Right kidney (tissue), 1 donor: ENCODE measurements around the gene PARP8.
"Not testable (repeated sequence)": the region's sequence is repeated elsewhere in the genome, so short reads cannot be mapped to it uniquely, and the experiment has no call there.

Experiments used
- DNase-seq: peaks from one replicate; pipeline ENCODE4 v3.0.0-alpha.2; 2016

The PARP8 gene

DNA sequence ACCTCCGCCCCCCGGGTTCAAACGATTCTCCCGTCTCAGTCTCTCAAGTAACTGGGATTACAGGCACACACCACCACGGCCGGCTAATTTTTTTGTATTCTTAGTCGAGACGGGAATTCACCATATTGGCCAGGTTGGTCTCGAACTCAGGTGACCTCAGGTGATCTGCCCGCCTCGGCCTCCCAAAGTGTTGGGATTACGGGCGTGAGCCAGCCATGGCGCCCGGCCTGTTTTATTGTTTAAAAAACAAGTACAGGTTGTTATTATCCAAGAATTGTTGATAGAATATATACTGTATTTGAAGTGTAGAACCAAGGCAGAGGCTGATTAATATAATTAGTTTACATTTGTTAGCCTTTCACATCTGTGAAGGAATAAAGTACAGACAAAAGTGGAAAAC is 8.9 kb downstream of the PARP8 start:
- DNase-seq: no peak

DNA sequence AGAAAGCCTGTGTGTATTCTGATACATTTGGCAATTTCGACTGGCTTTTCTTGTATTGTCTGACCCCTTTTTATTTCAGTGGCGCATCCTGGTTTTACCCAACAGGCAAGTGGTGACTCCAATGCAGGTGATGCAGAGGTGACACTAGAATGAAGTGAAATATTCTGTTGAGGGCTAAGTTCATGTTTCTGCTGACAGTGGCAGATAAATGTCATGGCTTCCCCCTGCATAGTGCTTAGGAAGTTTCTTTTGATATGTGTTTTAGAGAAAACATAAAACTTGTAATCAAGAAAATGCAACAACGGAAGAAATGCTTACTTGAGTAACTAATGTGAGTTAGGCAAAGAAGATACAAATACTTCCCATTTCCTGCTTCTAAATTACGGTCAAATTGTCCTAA is 13.1 kb downstream of the PARP8 start:
- not testable (repeated sequence) for DNase-seq

DNA sequence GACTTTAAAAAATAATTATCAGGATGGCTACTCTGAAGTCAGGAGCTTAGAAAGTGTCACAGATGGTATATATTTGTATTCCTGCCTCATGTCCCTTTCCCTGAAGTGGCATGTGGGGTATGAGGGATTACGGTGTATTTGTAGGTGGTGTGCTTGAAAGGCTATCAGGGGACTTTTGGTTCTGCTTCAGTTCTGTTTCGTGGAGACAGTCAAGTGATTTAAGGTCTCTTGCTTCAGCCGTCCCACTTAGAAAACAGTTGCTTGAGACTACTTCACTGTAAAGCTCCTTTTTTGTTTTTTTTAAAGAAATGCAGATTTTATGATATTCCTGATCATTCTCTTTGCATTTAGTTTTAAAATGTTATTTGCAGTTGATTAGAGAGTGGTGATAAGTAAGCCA is 18.3 kb downstream of the PARP8 start:
- no peak for DNase-seq

DNA sequence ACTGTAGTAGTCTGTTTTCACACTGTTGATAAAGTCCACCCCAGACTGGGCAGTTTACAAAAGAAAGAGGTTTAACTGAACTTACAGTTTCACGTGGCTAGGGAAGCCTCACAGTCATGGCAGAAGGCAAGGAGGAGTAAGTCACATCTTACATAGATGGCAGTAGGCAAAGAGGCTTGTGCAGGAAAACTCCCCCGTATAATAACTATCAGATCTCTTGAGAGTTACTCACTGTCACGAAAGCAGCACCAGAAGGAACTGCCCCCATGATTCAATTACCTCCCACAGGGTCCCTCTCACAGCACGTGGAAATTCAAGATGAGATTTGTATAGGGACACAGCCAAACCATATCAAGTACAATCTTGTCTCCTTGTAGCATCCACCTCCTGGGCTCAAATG is 21.1 kb downstream of the PARP8 start:
- no peak for DNase-seq

DNA sequence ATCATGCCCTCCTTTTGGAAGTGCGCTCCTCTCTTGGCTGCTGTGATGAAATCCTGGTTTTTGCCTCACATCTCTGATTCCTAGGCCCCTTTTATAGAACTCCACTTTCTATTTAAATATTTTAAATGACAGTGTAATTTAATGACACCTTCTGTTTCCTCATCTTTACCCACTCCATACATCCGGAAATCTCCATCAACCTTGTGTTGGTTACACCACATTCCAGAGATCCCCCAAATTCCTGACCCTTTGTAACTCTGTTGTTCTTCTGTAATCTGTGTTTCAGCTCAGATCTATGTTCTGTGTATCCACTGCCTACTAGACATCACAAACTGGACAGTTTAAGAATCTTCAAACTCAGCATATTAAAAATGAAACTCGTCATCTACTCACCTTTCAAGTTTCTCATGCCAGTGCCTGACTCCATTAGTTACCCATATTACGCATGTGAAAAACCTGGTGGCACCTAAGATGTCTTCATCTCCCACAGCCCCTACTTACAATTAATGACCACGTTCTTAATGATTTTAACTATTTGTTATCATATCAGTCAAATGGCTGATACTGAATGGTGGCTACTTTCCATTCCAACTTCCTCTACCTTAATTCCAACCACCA is 25.1 kb downstream of the PARP8 start:
- no peak for DNase-seq

DNA sequence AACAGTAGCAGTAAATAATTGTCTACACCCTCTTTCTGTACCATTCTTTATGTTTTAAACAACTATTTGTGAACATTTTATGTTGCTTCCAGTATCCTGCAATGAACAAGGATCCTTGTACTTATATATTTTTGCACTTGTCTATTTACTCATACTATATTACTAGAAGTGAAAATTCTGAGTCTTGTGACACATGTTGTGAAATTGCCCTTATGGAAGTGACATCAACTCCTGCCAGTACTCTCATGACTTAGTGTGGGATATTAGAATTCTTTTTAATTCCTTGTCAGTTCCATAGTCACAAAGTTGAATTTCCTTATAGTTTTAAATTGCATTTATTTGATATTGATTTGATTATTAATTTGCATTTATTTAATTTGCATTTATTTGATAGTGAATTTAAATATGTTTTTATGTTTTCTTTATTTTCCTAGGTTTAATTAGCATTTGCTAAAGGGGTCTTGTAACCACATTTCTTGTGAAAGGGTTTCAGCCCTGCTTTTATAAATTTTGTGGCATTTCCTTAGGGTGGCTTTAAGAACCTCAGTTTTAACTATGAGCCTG is 27.7 kb downstream of the PARP8 start:
- DNase-seq: no peak

DNA sequence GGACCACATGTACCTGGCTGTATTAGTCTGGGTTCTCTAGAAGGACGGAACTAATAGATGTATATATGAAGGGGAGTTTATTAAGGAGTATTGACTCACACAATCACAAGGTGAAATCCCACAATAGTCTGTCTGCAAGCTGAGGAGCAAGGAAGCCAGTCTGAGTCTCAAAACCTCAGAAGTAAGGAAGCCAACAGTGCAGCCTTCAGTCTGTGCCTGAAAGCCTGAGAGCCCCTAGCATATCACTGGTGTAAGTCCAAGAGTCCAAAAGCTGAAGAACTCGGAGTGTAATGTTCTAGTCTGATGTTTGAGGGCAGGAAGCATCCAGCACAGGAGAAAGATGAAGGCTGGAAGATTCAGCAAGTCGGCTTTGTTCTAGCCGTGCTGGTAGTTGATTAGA is 28.2 kb downstream of the PARP8 start:
- DNase-seq: not testable (repeated sequence)

DNA sequence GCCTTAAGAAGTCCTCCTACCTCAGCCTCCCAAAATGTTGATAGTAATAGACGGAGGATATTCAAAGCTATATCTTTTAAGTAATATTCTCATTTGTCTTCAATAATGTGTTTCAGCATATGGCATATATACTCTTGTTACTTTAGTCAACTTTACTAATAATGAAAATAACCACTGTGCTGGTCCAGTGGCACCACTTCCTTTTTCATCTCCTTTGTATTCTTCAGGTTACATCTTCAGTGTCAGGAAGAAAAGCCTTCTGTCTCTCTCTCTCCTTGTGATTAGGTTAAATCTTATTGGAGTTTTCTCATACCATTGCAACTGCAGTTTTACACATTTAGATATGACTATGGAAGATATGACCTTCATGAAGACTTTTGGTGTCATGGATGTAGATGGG is 31.3 kb downstream of the PARP8 start:
- no peak for DNase-seq

DNA sequence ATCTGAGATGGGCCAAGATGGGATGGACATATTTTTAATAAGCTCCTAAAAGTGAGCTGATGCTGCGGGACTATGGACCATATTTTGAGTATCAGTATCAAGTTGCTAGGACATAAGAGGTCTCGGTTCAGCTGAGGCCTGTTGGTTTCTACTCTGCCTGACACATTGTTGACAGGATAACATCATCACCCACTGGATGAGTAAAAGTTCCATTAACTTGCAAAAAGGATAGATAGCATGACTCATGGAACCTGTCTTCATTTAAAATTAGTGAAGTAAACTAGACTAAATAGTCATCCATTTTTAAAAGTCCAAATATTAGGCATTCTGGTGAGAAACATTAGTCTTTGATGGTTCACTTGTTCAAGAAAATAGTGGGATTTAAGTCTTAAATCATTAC is 33.3 kb downstream of the PARP8 start:
- DNase-seq: no peak

DNA sequence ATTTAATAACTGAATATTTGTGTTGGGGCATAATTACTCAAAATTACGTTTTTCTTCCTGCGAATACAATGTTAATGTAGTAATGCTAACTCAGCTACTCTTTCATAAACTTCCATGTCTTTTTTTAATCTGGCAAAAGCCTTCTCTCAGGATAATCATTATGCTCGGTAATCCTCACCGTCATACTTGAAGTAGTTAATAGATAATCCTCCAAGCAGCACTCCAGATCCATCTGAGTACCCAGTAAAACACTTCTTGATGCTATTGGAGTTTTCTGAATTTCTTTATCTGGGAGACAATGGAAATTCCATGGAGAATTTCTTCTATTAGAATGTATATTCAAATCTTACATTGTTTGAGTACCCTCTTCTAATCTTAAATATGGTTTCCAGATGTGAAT is 34.3 kb downstream of the PARP8 start:
- no peak for DNase-seq

DNA sequence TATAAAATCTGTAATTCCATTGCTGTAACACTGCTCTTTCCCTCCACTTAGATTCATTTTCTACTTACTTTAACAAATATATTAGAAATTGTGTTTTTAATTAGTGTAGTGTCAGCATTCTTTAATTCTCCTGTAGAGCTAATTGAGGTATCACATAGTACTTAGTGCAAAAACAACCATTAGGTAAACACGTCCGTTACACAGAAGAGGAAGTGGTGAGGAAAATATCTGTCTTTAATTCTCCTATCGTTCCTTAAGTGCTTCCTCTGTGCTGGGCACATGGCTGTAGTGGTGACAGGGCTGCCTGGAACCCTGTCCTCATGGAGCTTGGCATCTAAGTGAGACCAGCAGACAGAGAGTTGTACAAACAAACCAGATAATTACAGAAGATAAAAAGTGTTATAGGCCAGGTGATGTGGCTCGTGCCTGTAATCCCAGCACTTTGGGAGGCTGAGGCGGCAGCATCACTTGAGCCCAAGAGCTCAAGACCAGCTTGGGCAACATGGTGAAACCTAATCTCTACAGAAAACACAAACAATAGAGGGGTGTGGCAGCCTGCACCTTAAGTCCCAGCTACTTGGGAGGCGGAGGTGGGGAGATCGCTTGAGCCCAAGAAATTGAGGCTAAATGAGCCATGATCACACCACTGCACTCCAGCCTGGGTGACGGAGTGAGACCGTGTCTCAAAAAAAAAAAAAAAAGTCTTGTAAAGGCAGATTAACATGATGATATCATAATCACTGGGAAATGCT is 36.4 kb downstream of the PARP8 start:
- no peak for DNase-seq

DNA sequence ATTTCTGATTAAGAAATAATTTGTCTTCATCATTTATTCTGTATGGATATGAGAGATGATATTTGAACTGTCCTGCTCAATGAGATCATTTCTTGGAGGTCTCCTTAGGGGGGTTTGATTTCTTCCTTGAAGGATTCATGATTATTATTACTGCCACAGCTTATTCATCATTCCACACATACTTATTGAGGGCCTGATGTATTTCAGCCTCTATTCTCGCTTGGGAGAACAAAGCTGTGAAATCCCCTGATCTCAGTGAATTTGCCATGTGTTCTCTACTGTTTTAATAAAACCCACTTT is 36.9 kb downstream of the PARP8 start:
- no peak for DNase-seq

DNA sequence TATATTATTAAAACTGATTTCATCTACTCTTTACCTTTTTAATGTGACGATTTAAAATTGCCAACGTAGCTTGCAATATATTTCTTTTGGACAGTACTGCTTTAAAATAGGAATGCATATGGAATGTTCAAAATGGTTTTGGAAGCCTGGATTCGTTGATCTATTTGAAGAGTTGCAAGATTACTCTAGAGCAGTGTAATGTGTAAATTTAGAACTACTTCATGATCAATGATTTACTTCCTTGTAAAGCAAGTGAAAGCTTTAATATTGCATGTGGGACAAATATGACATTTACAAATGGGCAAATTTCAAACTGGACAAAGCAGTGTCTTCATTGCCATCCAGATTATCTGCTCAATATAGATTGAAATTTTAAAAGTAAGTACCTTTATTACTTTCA is 38.3 kb downstream of the PARP8 start:
- DNase-seq: no peak

DNA sequence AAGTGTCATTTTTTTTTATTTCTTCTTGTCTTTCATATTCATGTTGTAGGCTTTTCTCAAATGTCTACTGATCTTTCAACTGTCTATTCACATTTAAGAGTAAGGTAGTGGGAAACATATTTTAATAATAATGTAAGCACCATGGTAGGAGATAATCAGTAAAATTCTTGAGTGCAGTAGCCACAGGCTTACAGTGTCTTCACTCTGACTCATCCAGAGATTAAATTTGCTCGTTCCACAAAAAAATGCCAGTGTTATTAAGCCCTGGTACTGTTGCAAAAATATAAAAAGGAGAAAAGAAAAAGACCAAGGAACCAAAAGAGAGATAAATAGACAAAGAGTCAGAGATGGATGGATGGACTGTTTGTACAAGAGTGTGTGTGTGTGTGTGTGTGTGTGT is 43.0 kb downstream of the PARP8 start:
- no peak for DNase-seq

DNA sequence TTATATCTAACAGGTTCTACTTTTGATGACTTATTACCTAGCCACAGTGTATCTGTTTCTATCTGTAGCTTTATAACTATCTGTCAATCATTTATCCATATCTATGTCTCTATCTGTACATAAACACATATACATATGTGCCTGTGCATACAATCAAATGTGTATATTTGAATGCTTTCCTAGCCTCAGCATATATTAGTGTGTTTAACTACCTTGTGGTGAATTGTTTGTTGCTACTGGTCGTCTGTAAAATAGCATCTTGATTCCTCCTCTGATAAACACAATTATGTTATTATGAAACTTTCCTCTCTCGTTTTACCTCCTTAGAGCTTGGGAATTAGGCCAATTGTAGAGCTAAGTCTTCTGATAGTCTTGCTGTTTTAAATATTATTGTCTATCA is 44.4 kb downstream of the PARP8 start:
- no peak for DNase-seq

DNA sequence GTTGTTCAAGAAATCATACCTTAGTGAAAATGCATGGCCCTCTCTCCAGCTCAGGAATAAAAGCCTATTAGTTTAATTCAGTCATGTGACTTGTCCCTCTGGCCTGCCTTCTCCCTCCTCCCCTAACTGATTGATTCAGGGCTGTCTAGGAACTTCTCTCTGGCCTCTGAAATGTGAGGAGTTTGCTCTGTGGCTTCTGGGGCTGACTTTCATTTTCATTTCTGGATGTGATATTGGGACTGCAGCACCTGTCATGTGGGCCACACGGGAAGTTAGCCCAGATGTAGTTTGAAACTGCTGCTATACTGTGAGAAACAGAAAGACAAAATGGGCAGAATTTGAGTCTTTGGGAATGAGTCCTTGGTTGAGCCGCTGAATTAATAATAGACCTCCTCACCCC is 44.8 kb downstream of the PARP8 start:
- no peak for DNase-seq

DNA sequence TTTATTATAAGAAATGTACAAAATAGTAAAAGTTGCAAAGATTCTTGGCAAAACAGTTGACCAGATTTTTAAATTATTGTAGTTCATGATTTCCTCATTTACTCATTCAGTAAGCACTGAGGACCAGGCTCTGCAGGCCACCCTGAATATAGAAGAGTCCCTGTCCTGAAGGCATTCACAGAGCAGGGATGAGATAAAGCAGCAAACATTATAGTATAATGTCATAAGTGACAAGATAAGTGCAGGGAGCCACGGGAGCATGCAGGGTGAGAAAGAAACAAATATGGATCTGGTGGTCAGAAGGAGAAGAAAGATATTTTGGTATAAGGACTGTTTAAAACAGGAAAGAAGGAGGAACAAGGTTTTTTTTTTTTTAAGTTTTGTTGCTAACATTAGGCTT is 46.0 kb downstream of the PARP8 start:
- no peak for DNase-seq

DNA sequence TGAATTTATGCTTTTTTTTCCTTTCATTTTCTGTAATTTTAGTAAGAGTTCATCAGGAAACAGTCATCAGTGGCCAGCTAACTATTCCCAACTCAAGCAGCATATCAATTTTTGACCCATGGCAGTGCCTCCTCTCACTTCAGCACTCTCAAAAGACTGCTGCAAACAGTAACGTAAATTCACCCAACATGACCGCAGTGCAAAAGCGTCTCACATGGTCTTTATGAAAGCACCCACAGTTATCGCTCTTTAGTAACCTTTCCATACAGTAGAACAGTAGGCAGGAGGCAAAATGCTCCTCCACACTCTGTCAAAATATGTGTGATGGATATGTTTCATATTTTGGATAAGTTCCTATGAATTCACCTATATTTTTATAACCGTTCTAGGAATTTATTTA is 48.6 kb downstream of the PARP8 start:
- DNase-seq: no peak

DNA sequence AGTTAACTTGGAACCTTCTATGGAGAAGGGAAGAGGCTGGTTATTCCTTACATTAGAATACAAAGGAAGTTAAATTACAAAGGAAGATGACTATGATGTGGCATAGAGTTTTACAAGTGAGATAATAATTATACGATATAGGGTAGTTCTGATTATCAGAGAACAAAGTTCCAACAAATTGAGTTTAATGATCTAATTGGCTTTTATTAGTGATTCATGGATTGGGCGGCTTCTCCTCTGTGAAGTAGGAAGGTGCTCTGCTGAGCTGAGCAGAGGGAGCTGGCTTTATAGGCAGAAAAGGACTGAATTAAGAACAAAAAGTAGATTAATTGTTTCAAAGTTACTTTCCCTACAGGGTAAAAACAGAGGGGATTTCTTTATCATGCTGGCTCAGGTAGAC is 49.7 kb downstream of the PARP8 start:
- DNase-seq: no peak

DNA sequence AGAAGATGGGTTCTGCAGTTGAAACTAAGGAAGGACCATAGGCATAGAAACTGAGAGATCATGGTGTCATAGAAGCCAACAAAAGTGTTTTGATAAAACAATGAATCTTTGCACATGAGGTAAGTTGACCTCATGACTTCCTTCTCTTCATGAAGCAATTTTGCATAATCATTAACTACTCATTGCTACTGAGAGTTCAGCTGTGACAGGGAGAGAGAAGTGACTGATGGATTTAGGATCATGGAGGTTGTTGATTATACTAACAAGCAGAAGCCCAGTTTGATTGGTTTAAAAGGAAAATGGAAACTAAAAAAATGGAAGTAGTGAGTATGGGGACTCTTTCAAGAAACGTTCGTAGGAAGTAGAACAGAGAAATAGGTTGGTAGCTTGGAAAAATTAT is 51.2 kb downstream of the PARP8 start:
- DNase-seq: no peak

DNA sequence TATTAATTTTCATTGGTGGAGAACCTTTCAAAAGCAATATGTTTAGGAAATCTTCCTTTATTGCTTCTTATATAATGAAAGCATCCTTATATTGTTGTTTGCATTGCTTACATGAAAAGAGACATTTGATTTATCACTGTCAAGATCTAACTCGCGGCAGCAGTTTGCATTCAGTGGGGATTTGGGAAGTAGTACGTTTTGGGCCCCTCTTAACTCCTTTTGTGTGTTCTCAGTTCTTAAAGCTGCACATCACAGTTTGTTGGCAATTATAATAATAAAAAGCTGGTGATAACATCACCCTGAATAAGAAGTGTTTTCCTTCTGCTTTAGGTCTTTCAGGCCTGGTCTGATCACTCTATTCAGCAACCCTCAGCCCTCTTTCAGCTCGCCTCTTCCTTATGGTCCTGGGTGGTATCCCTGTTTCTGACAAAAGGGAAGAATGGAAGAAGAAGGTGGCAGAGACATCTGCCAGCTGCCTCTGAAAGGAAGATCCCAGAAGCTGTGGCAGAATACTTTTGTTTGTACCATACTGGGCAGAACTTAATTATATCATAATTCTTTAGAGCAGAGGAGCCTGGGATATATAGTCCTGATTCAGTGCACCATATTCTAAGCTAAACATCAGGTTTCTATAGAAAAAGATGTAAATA is 53.7 kb downstream of the PARP8 start:
- no peak for DNase-seq

DNA sequence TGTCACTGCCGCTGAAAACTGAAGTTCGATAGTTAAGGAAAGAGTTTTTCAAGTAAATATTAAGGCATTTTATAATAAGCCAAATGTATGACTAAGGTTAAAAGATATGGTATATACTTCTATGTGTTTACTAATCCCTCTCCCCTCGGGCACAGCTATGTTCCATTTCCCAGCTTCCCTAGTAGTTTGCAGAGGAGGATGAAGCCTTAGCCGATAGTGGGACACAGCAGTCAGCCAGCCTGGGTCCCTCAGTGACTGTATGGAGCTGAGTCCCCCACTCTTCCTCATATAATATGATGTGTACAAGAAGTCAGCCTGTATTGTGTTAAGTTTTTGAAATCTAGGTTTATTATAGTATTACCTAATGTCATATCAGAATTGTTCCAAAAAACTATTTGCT is 55.8 kb downstream of the PARP8 start:
- DNase-seq: no peak

DNA sequence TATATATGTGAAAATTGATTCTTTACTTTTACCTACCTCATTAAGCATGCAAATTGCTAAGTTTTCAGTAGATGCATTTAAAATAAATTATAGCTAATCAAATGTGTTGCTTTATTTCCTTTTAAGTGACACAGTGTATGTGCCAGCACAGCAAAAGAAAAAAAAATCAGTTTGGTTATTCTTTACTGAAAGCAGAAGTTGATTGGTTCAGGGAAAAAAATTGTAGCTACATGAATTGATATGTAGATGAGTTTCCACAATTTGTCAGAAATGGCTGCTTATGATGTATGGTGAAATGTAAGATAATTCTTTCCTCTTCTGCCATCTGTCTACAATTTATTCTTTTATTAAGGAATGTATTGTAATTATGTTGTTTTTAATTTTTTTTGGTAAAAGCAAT is 57.8 kb downstream of the PARP8 start:
- no peak for DNase-seq
